Prostate gland (tissue), 2 donors: ENCODE measurements around the gene FUZ.

ENCODE experiments used
- CTCF ChIP-seq, 4 experiments: fragments of 200-600 bp in 2 of 4; fragments of 450-650 bp in 2 of 4; sonication (generic) in 2 of 4; IDR thresholded peaks; 1 replicate in 3 of 4; 2 replicates in 1 of 4; pipeline ENCODE4 v1.5.1; 2016 to 2019; ENCODE audit warnings: antibody characterized with exemption in 4 of 4, mild to moderate bottlenecking in 2 of 4, moderate library complexity in 2 of 4
- POLR2A ChIP-seq: fragments of 450-650 bp; IDR thresholded peaks from one replicate; pipeline ENCODE4 v1.6.1; 2016; ENCODE audit warnings: antibody characterized with exemption, mild to moderate bottlenecking

- no peak for TF ChIP-seq CTCF (IDR thresholded peaks at IDR 0.05)
- TF ChIP-seq POLR2A: no peak
Observed at GRCh38 chr19:49818649-49819370, 5.7 kb upstream of the FUZ start.
